CD4-positive, alpha-beta T cell (primary cell): ENCODE data around the gene SLC7A5. TPM values are rescaled to one million over a fixed set of nuclear protein-coding genes. Genes with fewer than 3 reads are reported as not detected.

Experiments used
- ATAC-seq: fragments of 200-7000 bp; cut with Tn5 transposase; one replicate; pipeline ENCODE4 v1.10.0; 2022; ENCODE audit warnings: mild to moderate bottlenecking; ENCODE audit not compliant: poor library complexity
- CTCF ChIA-PET: fragments of 350-600 bp; sonication (Branson Sonifier 250); formaldehyde crosslinking; loops from one replicate; lab custom pipeline; 2021; ENCODE audit warnings: antibody characterized with exemption, inconsistent platforms; lab: Charles Lee
- POLR2A ChIA-PET: fragments of 350-600 bp; sonication (Branson Sonifier 250); formaldehyde crosslinking; loops from one replicate; lab custom pipeline; 2021; ENCODE audit warnings: antibody characterized with exemption, inconsistent platforms; lab: Charles Lee
- DNase-seq, 14 experiments: peaks; one replicate each; pipeline ENCODE4 v3.0.0-alpha.2; 2013 to 2020; ENCODE audit warnings: mixed read lengths in 2 of 14
- H3K27ac ChIP-seq, 2 donors: one replicate each; pipeline versions ENCODE4 v1.5.1 to v1.7.0; 2013; ENCODE audit warnings: low read length in 2 of 2, low read depth in 1 of 2, mild to moderate bottlenecking in 1 of 2
- H3K27me3 ChIP-seq, 2 experiments: 1 replicate in 1 of 2; 2 replicates in 1 of 2; pipeline versions ENCODE4 v1.6.1 to v1.7.0; 2013; ENCODE audit warnings: low read length in 2 of 2, control low read depth in 1 of 2, mild to moderate bottlenecking in 1 of 2, moderate library complexity in 1 of 2; ENCODE audit not compliant: insufficient read depth in 2 of 2, control insufficient read depth in 1 of 2
- H3K36me3 ChIP-seq: one replicate; pipeline ENCODE4 v1.6.1; 2013; ENCODE audit warnings: low read length, control low read depth; ENCODE audit not compliant: insufficient read depth
- H3K4me1 ChIP-seq: one replicate; pipeline ENCODE4 v1.6.1; 2013; ENCODE audit warnings: low read length, control low read depth; ENCODE audit not compliant: insufficient read depth
- H3K4me3 ChIP-seq: one replicate; pipeline ENCODE4 v1.5.1; 2013; ENCODE audit warnings: mild to moderate bottlenecking, low read length, moderate library complexity
- H3K9me3 ChIP-seq, 2 experiments: 1 replicate in 1 of 2; 2 replicates in 1 of 2; pipeline versions ENCODE4 v1.6.1 to v1.7.0; 2013; ENCODE audit warnings: low read length in 2 of 2, mild to moderate bottlenecking in 2 of 2, control low read depth in 1 of 2, moderate library complexity in 1 of 2; ENCODE audit not compliant: control insufficient read depth in 1 of 2, insufficient read depth in 1 of 2
- H3K27ac Mint-ChIP-seq: one replicate; pipeline ENCODE4 v1.8.0; 2020; ENCODE audit warnings: mixed read lengths
- H3K27me3 Mint-ChIP-seq: one replicate; pipeline ENCODE4 v1.8.0; 2021; ENCODE audit warnings: mixed read lengths
- H3K36me3 Mint-ChIP-seq: one replicate; pipeline ENCODE4 v1.8.0; 2021; ENCODE audit warnings: low read depth, mixed read lengths
- H3K4me1 Mint-ChIP-seq: one replicate; pipeline ENCODE4 v1.8.0; 2021; ENCODE audit warnings: low read depth, mixed read lengths
- H3K4me3 Mint-ChIP-seq: one replicate; pipeline ENCODE4 v1.8.0; 2020; ENCODE audit warnings: mild to moderate bottlenecking, mixed read lengths
- H3K9me3 Mint-ChIP-seq: one replicate; pipeline ENCODE4 v1.8.0; 2020; ENCODE audit warnings: mixed read lengths
- CTCF ChIP-seq: fragments of 200-600 bp; IDR thresholded peaks from one replicate; pipeline ENCODE4 v1.8.0; 2022; ENCODE audit warnings: antibody characterized with exemption, mild to moderate bottlenecking
- intact Hi-C, 2 experiments: fragments of 100-400 bp; cut with DNase I in 1 of 2; cut with micrococcal nuclease in 1 of 2; formaldehyde crosslinking; loops; one replicate each; pipeline versions ENCODE4 v1.15.1 to v1.9.0; 2023 to 2025; cut with DNase I, micrococcal nuclease
- total RNA-seq, 174 experiments: library from RNA in 2 of 174; stranded (reverse) in 2 of 174; gene quantifications; one replicate each; pipeline ENCODE4 v1.2.3 and lab custom pipeline; 2021 to 2026

The SLC7A5 gene
- total RNA-seq, 2 experiments from 2014 or later, result 80.3 to 85.3 TPM

GRCh38 chr16:87824016-87824990, 45.0 kb downstream of the SLC7A5 start:
- H3K27ac Mint-ChIP-seq, result peak overlapping the region; percentile 17
- ChIA-PET POLR2A (interaction anchor here (0.6 kb wide), 1 partner anchor 19 kb away, joined by 3 read pairs; no protein-coding TSS in a partner anchor), CTCF (interaction anchor here (1.1 kb wide), 1 partner anchor 45 kb away, joined by 4 read pairs; no protein-coding TSS in a partner anchor)
- H3K4me1 ChIP-seq, result peaks cover 7% of the 10 kb centered on the region
- peaks cover 4% of the 10 kb centered on the region for H3K4me1 Mint-ChIP-seq
- H3K27ac ChIP-seq, result no peak overlapping the region
- no peak overlapping the region for H3K4me3 ChIP-seq
- H3K9me3 Mint-ChIP-seq, result no peaks in the 10 kb centered on the region
- intact Hi-C loops, result no loop called here
- no peak overlapping the region for H3K4me3 Mint-ChIP-seq
- no peak for TF ChIP-seq CTCF
- no peaks in the 10 kb centered on the region for H3K9me3 ChIP-seq
- ATAC-seq (no peak), DNase-seq (no peak)
- no peaks in the 10 kb centered on the region for H3K27me3 ChIP-seq
- H3K36me3 Mint-ChIP-seq, result no peaks in the 10 kb centered on the region
- no peaks in the 10 kb centered on the region for H3K36me3 ChIP-seq
- H3K27me3 Mint-ChIP-seq, result no peaks in the 10 kb centered on the region

- CTCF ChIA-PET, result no interaction called here
- DNase-seq (no peak), ATAC-seq (no peak)
Measured at GRCh38 chr16:87823181-87823929, 46.0 kb downstream of the SLC7A5 start.

More at GRCh38 chr16:87823181-87823929, 46.0 kb downstream of the SLC7A5 start:
- Mint-ChIP-seq H3K27ac (no peak overlapping the region), H3K4me3 (no peak overlapping the region), H3K9me3 (no peaks in the 10 kb centered on the region), H3K4me1 (peaks cover 4% of the 10 kb centered on the region), H3K27me3 (no peaks in the 10 kb centered on the region), H3K36me3 (no peaks in the 10 kb centered on the region)
- Histone ChIP-seq H3K4me3 (no peak overlapping the region), H3K4me1 (peaks cover 7% of the 10 kb centered on the region), H3K27ac (no peak overlapping the region), H3K9me3 (peaks cover 0 to 8% of the 10 kb centered on the region in 2 experiments), H3K27me3 (no peaks in the 10 kb centered on the region), H3K36me3 (no peaks in the 10 kb centered on the region)
- intact Hi-C loops, result no loop called here
- POLR2A ChIA-PET, result no interaction called here
- no peak for TF ChIP-seq CTCF
